Lower leg skin (tissue), 3 donors: ENCODE results near the gene RNASEH2C.

Source experiments
- CTCF ChIP-seq, 3 donors: fragments of 450-650 bp; IDR thresholded peaks; one replicate each; pipeline ENCODE4 v1.5.1; 2016; ENCODE audit warnings: antibody characterized with exemption in 3 of 3, mild to moderate bottlenecking in 3 of 3, moderate library complexity in 2 of 3
- POLR2A ChIP-seq, 2 donors: fragments of 450-650 bp; IDR thresholded peaks; one replicate each; pipeline ENCODE4 v1.6.1; 2016 to 2017; ENCODE audit warnings: antibody characterized with exemption in 2 of 2, mild to moderate bottlenecking in 1 of 2, moderate library complexity in 1 of 2

GRCh38 chr11:65739022-65739421 is 18.4 kb upstream of the RNASEH2C start:
- TF ChIP-seq POLR2A (IDR thresholded peaks at IDR 0.05), result no peak
- no peak for TF ChIP-seq CTCF (IDR thresholded peaks at IDR 0.05)
